SK-N-SH treated with all-trans-retinoic acid at 6 μM for 48 hours (cell line): ENCODE data around the gene NFKBIZ.

Source experiments
- CREB5 ChIP-seq: fragments of 250-450 bp; sonication (Bioruptor Pico); IDR thresholded peaks from 2 replicates; pipeline ENCODE4 v1.5.1; 2020; ENCODE audit warnings: low read depth, mild to moderate bottlenecking, moderate library complexity
- CSDC2 ChIP-seq: fragments of 250-450 bp; sonication (Bioruptor Pico); IDR thresholded peaks from 2 replicates; pipeline ENCODE4 v1.5.0; 2020; ENCODE audit warnings: mild to moderate bottlenecking, moderate library complexity
- RARB ChIP-seq: fragments of 250-450 bp; sonication (Bioruptor Pico); IDR thresholded peaks from 2 replicates; pipeline ENCODE4 v1.8.0; 2021; ENCODE audit warnings: mild to moderate bottlenecking, moderate library complexity
- TOX ChIP-seq: fragments of 250-450 bp; sonication (Bioruptor Pico); IDR thresholded peaks from 2 replicates; pipeline ENCODE4 v1.8.0; 2021; ENCODE audit warnings: mild to moderate bottlenecking, moderate library complexity, borderline replicate concordance
- TF ChIP-seq, protein P1 (sequence below): fragments of 250-450 bp; sonication (Bioruptor Pico); IDR thresholded peaks from 2 replicates; pipeline ENCODE4 v1.5.0; 2020; ENCODE audit warnings: mild to moderate bottlenecking, moderate library complexity
- TF ChIP-seq, protein P2 (sequence below): fragments of 250-450 bp; sonication (Bioruptor Pico); IDR thresholded peaks from 2 replicates; pipeline ENCODE4 v1.8.0; 2021; ENCODE audit warnings: low read depth, mild to moderate bottlenecking, moderate library complexity, borderline replicate concordance
- TF ChIP-seq, protein P3 (sequence below): fragments of 250-450 bp; sonication (Bioruptor Pico); IDR thresholded peaks from 2 replicates; pipeline ENCODE4 v1.8.0; 2020; ENCODE audit warnings: mild to moderate bottlenecking, moderate library complexity, borderline replicate concordance

- TF ChIP-seq, protein P1, sequence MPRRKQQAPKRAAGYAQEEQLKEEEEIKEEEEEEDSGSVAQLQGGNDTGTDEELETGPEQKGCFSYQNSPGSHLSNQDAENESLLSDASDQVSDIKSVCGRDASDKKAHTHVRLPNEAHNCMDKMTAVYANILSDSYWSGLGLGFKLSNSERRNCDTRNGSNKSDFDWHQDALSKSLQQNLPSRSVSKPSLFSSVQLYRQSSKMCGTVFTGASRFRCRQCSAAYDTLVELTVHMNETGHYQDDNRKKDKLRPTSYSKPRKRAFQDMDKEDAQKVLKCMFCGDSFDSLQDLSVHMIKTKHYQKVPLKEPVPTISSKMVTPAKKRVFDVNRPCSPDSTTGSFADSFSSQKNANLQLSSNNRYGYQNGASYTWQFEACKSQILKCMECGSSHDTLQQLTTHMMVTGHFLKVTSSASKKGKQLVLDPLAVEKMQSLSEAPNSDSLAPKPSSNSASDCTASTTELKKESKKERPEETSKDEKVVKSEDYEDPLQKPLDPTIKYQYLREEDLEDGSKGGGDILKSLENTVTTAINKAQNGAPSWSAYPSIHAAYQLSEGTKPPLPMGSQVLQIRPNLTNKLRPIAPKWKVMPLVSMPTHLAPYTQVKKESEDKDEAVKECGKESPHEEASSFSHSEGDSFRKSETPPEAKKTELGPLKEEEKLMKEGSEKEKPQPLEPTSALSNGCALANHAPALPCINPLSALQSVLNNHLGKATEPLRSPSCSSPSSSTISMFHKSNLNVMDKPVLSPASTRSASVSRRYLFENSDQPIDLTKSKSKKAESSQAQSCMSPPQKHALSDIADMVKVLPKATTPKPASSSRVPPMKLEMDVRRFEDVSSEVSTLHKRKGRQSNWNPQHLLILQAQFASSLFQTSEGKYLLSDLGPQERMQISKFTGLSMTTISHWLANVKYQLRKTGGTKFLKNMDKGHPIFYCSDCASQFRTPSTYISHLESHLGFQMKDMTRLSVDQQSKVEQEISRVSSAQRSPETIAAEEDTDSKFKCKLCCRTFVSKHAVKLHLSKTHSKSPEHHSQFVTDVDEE, result no peak
- TF ChIP-seq, protein P2, sequence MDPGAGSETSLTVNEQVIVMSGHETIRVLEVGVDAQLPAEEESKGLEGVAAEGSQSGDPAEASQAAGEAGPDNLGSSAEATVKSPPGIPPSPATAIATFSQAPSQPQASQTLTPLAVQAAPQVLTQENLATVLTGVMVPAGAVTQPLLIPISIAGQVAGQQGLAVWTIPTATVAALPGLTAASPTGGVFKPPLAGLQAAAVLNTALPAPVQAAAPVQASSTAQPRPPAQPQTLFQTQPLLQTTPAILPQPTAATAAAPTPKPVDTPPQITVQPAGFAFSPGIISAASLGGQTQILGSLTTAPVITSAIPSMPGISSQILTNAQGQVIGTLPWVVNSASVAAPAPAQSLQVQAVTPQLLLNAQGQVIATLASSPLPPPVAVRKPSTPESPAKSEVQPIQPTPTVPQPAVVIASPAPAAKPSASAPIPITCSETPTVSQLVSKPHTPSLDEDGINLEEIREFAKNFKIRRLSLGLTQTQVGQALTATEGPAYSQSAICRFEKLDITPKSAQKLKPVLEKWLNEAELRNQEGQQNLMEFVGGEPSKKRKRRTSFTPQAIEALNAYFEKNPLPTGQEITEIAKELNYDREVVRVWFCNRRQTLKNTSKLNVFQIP, result no peak
- TF ChIP-seq RARB (CRISPR knock-in tag), result no peak
- TF ChIP-seq, protein P3, sequence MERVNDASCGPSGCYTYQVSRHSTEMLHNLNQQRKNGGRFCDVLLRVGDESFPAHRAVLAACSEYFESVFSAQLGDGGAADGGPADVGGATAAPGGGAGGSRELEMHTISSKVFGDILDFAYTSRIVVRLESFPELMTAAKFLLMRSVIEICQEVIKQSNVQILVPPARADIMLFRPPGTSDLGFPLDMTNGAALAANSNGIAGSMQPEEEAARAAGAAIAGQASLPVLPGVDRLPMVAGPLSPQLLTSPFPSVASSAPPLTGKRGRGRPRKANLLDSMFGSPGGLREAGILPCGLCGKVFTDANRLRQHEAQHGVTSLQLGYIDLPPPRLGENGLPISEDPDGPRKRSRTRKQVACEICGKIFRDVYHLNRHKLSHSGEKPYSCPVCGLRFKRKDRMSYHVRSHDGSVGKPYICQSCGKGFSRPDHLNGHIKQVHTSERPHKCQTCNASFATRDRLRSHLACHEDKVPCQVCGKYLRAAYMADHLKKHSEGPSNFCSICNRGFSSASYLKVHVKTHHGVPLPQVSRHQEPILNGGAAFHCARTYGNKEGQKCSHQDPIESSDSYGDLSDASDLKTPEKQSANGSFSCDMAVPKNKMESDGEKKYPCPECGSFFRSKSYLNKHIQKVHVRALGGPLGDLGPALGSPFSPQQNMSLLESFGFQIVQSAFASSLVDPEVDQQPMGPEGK (CRISPR knock-in tag), result no peak
- no peak for TF ChIP-seq CREB5 (CRISPR knock-in tag)
- no peak for TF ChIP-seq TOX (CRISPR knock-in tag)
- TF ChIP-seq CSDC2 (CRISPR knock-in tag), result no peak
Measured at GRCh38 chr3:101898039-101898438, 48.7 kb downstream of the NFKBIZ start.
